Ovary (tissue), 3 donors: Measurements from ENCODE around the gene GNPAT.

Experiments used
- CTCF ChIP-seq, 3 donors: fragments of 450-650 bp in 2 of 3; fragments of 200-600 bp in 1 of 3; IDR thresholded peaks; one replicate each; pipeline versions ENCODE4 v1.5.1 to v1.8.0; 2016 to 2022; ENCODE audit warnings: antibody characterized with exemption in 3 of 3, mild to moderate bottlenecking in 1 of 3
- POLR2A ChIP-seq: fragments of 450-650 bp; IDR thresholded peaks from one replicate; pipeline ENCODE4 v1.6.1; 2017; ENCODE audit warnings: antibody characterized with exemption, mild to moderate bottlenecking, moderate library complexity
- donor health status: DM: no; HTN: no; CAD: no.

- no peak for TF ChIP-seq CTCF (IDR thresholded peaks at IDR 0.05)
- TF ChIP-seq POLR2A = no peak
These were observed 7.1 kb upstream of the GNPAT start for GRCh38 chr1:231233735-231234417.
